Hepatocyte (in vitro differentiated cells): ENCODE data around the gene TMF1.

Experiments used
- EZH2 ChIP-seq: fragments of 200-600 bp; sonication (generic); IDR thresholded peaks from 2 replicates; pipeline ENCODE4 v1.6.1; 2016; ENCODE audit warnings: antibody characterized with exemption, mild to moderate bottlenecking, borderline replicate concordance
- EZH2phosphoT487 ChIP-seq: fragments of 200-600 bp; sonication (generic); IDR thresholded peaks from one replicate; pipeline ENCODE4 v1.6.1; 2018; ENCODE audit warnings: antibody characterized with exemption, mild to moderate bottlenecking, low read depth, moderate library complexity; ENCODE audit not compliant: unreplicated experiment, severe bottlenecking
- TF ChIP-seq, protein P1 (sequence below): fragments of 200-600 bp; sonication (generic); IDR thresholded peaks from 2 replicates; pipeline ENCODE4 v1.5.1; 2016; ENCODE audit warnings: antibody characterized with exemption, mild to moderate bottlenecking; ENCODE audit not compliant: poor library complexity

DNA sequence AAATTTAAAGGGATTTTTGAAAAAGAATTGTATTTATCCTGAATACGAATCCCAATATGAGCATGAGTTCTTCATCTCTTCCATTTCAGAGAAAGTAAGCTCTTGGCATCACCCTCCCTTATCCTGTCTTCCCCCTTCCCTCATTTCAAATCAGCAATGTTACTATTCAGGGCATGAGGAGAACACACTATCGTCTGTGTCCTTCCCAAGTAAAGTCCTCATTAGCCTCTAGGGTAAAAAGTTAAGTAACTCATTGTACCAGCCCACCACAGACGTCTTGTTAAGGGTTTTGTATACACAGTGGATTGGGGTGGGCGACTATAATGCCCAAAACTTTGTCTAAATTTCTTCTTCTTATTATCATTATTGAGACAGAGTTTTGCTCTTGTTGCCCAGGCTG, 47.4 kb upstream of the TMF1 start:
- no peak for TF ChIP-seq EZH2phosphoT487
- TF ChIP-seq, protein P1, sequence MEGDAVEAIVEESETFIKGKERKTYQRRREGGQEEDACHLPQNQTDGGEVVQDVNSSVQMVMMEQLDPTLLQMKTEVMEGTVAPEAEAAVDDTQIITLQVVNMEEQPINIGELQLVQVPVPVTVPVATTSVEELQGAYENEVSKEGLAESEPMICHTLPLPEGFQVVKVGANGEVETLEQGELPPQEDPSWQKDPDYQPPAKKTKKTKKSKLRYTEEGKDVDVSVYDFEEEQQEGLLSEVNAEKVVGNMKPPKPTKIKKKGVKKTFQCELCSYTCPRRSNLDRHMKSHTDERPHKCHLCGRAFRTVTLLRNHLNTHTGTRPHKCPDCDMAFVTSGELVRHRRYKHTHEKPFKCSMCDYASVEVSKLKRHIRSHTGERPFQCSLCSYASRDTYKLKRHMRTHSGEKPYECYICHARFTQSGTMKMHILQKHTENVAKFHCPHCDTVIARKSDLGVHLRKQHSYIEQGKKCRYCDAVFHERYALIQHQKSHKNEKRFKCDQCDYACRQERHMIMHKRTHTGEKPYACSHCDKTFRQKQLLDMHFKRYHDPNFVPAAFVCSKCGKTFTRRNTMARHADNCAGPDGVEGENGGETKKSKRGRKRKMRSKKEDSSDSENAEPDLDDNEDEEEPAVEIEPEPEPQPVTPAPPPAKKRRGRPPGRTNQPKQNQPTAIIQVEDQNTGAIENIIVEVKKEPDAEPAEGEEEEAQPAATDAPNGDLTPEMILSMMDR, result no peak
- TF ChIP-seq EZH2, result no peak
